Ishikawa (cell line): ENCODE results near the gene HLCS.

ENCODE experiments used
- CEBPB ChIP-seq: IDR thresholded peaks from 2 replicates; pipeline ENCODE4 v1.6.1; 2012
- CREB1 ChIP-seq: IDR thresholded peaks from 2 replicates; pipeline ENCODE4 v1.6.1; 2012; ENCODE audit warnings: low read depth
- EGR1 ChIP-seq: IDR thresholded peaks from 2 replicates; pipeline ENCODE4 v1.6.1; 2012
- EP300 ChIP-seq: IDR thresholded peaks from 2 replicates; pipeline ENCODE4 v1.6.1; 2012; ENCODE audit warnings: borderline replicate concordance
- FOXM1 ChIP-seq: IDR thresholded peaks from 2 replicates; pipeline ENCODE4 v1.6.1; 2012; ENCODE audit warnings: low read depth, borderline replicate concordance
- MAX ChIP-seq: IDR thresholded peaks from 2 replicates; pipeline ENCODE4 v1.6.1; 2012
- NFIC ChIP-seq: IDR thresholded peaks from 2 replicates; pipeline ENCODE4 v1.6.1; 2012
- RAD21 ChIP-seq: IDR thresholded peaks from 2 replicates; pipeline ENCODE4 v1.6.1; 2012; ENCODE audit warnings: low read depth
- REST ChIP-seq: IDR thresholded peaks from 2 replicates; pipeline ENCODE4 v1.6.1; 2012; ENCODE audit warnings: low read depth, mild to moderate bottlenecking
- TAF1 ChIP-seq: IDR thresholded peaks from 2 replicates; pipeline ENCODE4 v1.6.1; 2012; ENCODE audit warnings: low read depth, mild to moderate bottlenecking
- TCF12 ChIP-seq: IDR thresholded peaks from 2 replicates; pipeline ENCODE4 v1.6.1; 2012; ENCODE audit warnings: low read depth
- TEAD4 ChIP-seq: IDR thresholded peaks from 2 replicates; pipeline ENCODE4 v1.6.1; 2012
- USF1 ChIP-seq: IDR thresholded peaks from 2 replicates; pipeline ENCODE4 v1.6.1; 2012
- YY1 ChIP-seq: IDR thresholded peaks from 2 replicates; pipeline ENCODE4 v1.6.1; 2012; ENCODE audit warnings: low read depth
- ZBTB7A ChIP-seq: IDR thresholded peaks from 2 replicates; pipeline ENCODE4 v1.6.1; 2012; ENCODE audit warnings: low read depth

HLCS gene

GRCh38 chr21:36834192-36834591, 132.3 kb downstream of the HLCS start:
- TF ChIP-seq EP300 (no peak), TAF1 (no peak), USF1 (no peak), RAD21 (no peak), CEBPB (no peak), EGR1 (no peak), FOXM1 (no peak)

DNA sequence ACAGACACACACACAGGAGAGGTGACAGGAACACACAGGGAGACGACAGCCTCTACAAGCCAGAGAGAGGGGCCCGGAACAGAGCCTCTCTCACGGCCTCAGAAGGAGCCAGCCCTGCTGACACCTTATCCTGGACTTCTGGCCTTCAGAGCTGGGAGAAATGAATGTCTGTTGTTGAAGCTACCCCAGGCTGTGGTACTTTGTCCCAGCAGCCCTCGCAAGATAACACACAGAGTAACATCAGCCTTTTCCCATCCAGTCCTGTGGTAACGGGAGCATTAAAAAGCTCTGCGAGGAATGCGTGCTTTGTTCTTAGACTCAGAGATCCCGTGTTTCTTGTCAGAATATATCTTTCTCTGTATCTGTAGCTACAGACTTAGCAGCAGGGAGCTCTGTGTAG, 136.4 kb downstream of the HLCS start:
- TF ChIP-seq TCF12: no peak
- no peak for TF ChIP-seq NFIC
- no peak for TF ChIP-seq RAD21
- no peak for TF ChIP-seq EP300
- no peak for TF ChIP-seq ZBTB7A
- no peak for TF ChIP-seq YY1
- TF ChIP-seq TAF1: no peak
- TF ChIP-seq CREB1: no peak
- no peak for TF ChIP-seq MAX
- TF ChIP-seq USF1: no peak
- no peak for TF ChIP-seq FOXM1
- no peak for TF ChIP-seq TEAD4
- TF ChIP-seq CEBPB: no peak
- no peak for TF ChIP-seq EGR1
- TF ChIP-seq REST: no peak

DNA sequence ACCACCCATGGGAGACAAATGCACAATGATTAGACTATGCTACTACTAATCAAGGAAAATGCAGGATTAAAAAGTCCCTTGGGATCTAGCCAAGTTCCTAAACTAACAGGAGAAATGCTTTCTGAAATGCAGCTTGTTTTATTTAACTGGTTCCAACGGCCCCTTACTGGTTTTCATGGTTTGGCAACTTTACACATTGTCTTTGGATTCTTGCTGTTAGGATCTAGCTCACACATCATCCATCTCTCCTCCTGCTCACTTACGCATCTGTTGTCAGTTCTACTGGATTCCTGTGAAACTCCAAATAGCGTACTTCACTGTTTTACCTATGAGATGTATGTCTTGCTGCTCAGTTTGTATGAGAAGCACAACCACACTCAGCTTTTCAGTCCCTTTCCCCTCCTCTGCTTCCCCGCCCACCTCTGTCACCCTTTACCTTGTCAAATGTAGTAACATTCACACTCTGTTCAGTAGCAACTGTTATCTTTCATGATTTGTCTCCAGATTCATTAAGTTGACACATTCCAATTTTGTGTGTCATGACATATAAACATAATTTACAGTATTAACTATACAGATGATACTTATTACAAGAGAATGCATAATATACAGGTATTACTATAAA, 137.5 kb downstream of the HLCS start:
- TF ChIP-seq TCF12: no peak
- TF ChIP-seq ZBTB7A: no peak
- TF ChIP-seq CREB1: no peak
- no peak for TF ChIP-seq USF1
- no peak for TF ChIP-seq TEAD4
- no peak for TF ChIP-seq RAD21
- no peak for TF ChIP-seq YY1
- no peak for TF ChIP-seq TAF1
- TF ChIP-seq EP300: no peak
- TF ChIP-seq CEBPB: no peak
- TF ChIP-seq FOXM1: no peak
- TF ChIP-seq EGR1: no peak
- no peak for TF ChIP-seq NFIC
- no peak for TF ChIP-seq REST
- no peak for TF ChIP-seq MAX

GRCh38 chr21:36828208-36828607, 138.3 kb downstream of the HLCS start:
- no peak for TF ChIP-seq CEBPB
- TF ChIP-seq ZBTB7A: no peak
- no peak for TF ChIP-seq NFIC
- no peak for TF ChIP-seq TEAD4
- no peak for TF ChIP-seq EP300
- TF ChIP-seq TAF1: no peak
- TF ChIP-seq RAD21: no peak

- TF ChIP-seq REST (no peak), NFIC (peak; percentile 82)
Observed at GRCh38 chr21:36825658-36826057, 140.8 kb downstream of the HLCS start.
